Vagina (tissue), 2 donors: ENCODE measurements around the gene MGP. TPM values are rescaled to one million over a fixed set of nuclear protein-coding genes. Genes with fewer than 3 reads are reported as not detected.

Experiments
- DNase-seq, 2 donors: peaks; one replicate each; pipeline ENCODE4 v3.0.0-alpha.2; 2017; ENCODE audit errors: extremely low spot score in 2 of 2
- H3K27ac ChIP-seq: fragments of 200-600 bp; sonication (generic); one replicate; pipeline ENCODE4 v1.5.1; 2019
- H3K27me3 ChIP-seq: fragments of 200-600 bp; sonication (generic); one replicate; pipeline ENCODE4 v1.5.1; 2019
- H3K36me3 ChIP-seq, 2 donors: fragments of 200-600 bp; sonication (generic); one replicate each; pipeline ENCODE4 v1.5.1; 2017 to 2019
- H3K4me1 ChIP-seq: fragments of 200-600 bp; sonication (generic); one replicate; pipeline ENCODE4 v1.5.1; 2019
- H3K4me3 ChIP-seq, 2 donors: fragments of 200-600 bp; sonication (generic); 1 replicate in 1 of 2; 2 replicates in 1 of 2; pipeline ENCODE4 v1.5.1; 2016 to 2019
- H3K9me3 ChIP-seq: fragments of 200-600 bp; sonication (generic); one replicate; pipeline ENCODE4 v1.5.1; 2019
- POLR2A ChIP-seq, 2 donors: fragments of 450-650 bp; IDR thresholded peaks; one replicate each; pipeline ENCODE4 v1.6.1; 2017; ENCODE audit warnings: antibody characterized with exemption in 2 of 2, mild to moderate bottlenecking in 2 of 2, moderate library complexity in 2 of 2
- POLR2AphosphoS5 ChIP-seq, 2 donors: sonication (generic); formaldehyde crosslinking; IDR thresholded peaks; one replicate each; pipeline ENCODE4 v1.9.0; 2017; ENCODE audit warnings: antibody characterized with exemption in 2 of 2, mild to moderate bottlenecking in 2 of 2, low read depth in 1 of 2; ENCODE audit not compliant: insufficient read depth in 1 of 2
- intact Hi-C: fragments of 100-400 bp; cut with DNase I; formaldehyde crosslinking; loops from one replicate; pipeline ENCODE4 v1.15.1; 2023
- total RNA-seq: library from RNA; depleted of rRNA; stranded (reverse); fragments of >200 nt; gene quantifications from one replicate; pipeline ENCODE4 v1.2.3, GENCODE V29; 2016
- TF ChIP-seq, protein P1 (sequence below), 3 experiments: fragments of 450-650 bp in 2 of 3; fragments of 200-600 bp in 1 of 3; sonication (generic) in 1 of 3; IDR thresholded peaks; one replicate each; pipeline ENCODE4 v1.5.1; 2017 to 2019; ENCODE audit warnings: antibody characterized with exemption in 3 of 3, mild to moderate bottlenecking in 2 of 3, moderate library complexity in 2 of 3

Gene MGP
- total RNA-seq, 1 donor from 2014 or later = 1,065 TPM

DNA sequence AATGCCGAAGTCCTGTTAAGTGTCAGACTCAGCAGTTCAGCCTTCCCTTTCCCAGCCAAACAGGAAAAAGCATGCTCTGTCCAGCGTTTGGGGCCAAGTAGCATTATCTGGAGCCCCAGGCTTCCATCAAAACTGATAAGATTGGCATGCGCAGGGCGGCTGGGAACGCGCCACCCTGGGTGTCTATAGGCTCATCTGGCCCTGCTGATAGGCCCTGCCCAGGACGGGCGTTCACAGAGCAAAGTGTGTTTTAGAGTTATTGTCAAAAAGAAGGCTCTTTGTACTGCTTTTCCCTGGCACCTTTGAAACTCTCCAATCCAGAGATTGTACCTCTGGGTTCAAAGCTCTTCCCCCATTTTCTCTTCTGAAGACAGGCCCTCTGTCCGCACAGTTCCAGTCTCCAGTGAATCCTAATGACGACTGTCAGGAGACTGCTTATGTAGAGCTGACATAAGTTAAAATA is 42.2 kb downstream of the MGP start, which contains the start of gene ART4:
TSS of gene ART4 (minus strand) at position 102 of the 463 bp plus-strand sequence. CDS start 413 bp downstream, outside the sequence.
- peaks cover 31% of the 10 kb centered on the region for H3K4me1 ChIP-seq
- no peak within 1 kb of the TSS for H3K4me3 ChIP-seq
- H3K9me3 ChIP-seq = no peaks in the 10 kb centered on the region
- H3K27me3 ChIP-seq = no peaks in the 10 kb centered on the region
- no peak for DNase-seq
- H3K27ac ChIP-seq = peak within 1 kb of the TSS; percentile 22
- TF ChIP-seq POLR2AphosphoS5 (IDR thresholded peaks at IDR 0.05; ENCODE audit: insufficient read depth in 1 of 2, low read depth in 1 of 2) = no peak
- no peak for TF ChIP-seq POLR2A (IDR thresholded peaks at IDR 0.05)
- TF ChIP-seq, protein P1, sequence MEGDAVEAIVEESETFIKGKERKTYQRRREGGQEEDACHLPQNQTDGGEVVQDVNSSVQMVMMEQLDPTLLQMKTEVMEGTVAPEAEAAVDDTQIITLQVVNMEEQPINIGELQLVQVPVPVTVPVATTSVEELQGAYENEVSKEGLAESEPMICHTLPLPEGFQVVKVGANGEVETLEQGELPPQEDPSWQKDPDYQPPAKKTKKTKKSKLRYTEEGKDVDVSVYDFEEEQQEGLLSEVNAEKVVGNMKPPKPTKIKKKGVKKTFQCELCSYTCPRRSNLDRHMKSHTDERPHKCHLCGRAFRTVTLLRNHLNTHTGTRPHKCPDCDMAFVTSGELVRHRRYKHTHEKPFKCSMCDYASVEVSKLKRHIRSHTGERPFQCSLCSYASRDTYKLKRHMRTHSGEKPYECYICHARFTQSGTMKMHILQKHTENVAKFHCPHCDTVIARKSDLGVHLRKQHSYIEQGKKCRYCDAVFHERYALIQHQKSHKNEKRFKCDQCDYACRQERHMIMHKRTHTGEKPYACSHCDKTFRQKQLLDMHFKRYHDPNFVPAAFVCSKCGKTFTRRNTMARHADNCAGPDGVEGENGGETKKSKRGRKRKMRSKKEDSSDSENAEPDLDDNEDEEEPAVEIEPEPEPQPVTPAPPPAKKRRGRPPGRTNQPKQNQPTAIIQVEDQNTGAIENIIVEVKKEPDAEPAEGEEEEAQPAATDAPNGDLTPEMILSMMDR (IDR thresholded peaks at IDR 0.05) = no peak
- intact Hi-C loops = loop anchor here (5.0 kb wide), 1 partner anchor 424 kb away; no protein-coding TSS in a partner anchor
- H3K36me3 ChIP-seq = no peaks in the 10 kb centered on the region

DNA sequence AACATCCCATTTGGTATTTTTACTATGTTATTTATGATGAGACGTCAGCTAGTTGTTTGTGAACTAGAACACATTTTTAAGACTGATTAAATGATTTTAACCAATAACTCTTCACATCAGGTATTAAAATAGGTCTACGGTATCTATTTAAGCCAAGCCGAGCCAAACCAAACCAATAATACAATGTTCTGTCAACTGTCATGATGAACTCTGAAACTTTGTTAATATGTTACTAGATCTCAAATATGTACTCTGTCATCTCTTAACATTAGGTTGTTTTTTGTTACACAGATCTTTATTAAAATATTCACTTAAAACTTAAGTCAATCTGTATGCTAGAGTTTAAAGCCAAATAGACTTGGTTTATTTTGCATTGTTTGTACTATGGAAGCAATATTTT is 43.3 kb downstream of the MGP start:
- no peaks in the 10 kb centered on the region for H3K27me3 ChIP-seq
- intact Hi-C loops = loop anchor here (5.0 kb wide), 1 partner anchor 425 kb away; no protein-coding TSS in a partner anchor
- TF ChIP-seq, protein P1 (IDR thresholded peaks at IDR 0.05) = no peak
- TF ChIP-seq POLR2A (IDR thresholded peaks at IDR 0.05) (no peak), POLR2AphosphoS5 (IDR thresholded peaks at IDR 0.05; ENCODE audit: insufficient read depth in 1 of 2, low read depth in 1 of 2) (no peak)
- no peak for DNase-seq
- no peaks in the 10 kb centered on the region for H3K9me3 ChIP-seq
- peaks cover 28% of the 10 kb centered on the region for H3K4me1 ChIP-seq
- H3K4me3 ChIP-seq = no peak overlapping the region
- no peaks in the 10 kb centered on the region for H3K36me3 ChIP-seq
- H3K27ac ChIP-seq = peak overlapping the region; percentile 22

DNA sequence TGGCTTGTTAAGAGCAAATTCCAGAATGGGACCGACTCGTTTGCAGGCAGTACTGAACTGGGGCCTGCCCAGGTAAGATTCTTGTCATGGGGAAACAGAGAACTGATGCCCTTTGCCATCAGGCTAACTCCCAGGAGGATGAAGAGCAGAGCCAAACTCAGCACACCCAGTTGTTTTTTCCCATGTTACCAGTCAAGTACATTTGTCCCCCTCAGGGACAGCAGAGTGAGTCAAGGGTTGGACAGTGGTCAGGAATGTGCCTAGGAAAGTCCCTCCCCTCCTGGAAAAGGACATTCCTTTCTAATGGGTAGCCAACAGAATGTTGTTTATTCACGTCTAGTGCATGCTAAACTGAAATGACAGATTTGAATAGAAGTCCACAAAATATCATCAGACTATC is 43.9 kb downstream of the MGP start:
- DNase-seq = no peak
- Histone ChIP-seq H3K36me3 (no peaks in the 10 kb centered on the region), H3K4me1 (peaks cover 23% of the 10 kb centered on the region)

DNA sequence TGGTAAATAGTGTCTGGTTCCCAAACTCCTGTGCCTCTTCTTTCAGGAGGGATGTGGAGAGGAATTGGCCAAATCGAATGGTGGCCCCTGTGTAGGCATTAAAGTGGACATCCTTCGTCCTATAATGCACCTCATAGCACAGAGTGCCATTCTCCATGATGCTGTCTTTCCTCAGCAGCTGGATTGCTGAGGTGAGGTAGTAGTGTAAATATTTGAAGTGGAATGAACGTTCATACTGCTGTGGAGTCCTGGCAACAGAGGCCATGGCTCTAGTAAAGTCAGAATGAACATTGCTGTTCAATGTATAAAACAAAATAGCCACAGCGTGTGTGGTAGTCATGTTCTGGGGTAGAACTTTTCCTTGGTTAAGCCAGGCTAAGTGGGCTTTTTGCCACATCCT is 45.0 kb downstream of the MGP start:
- Histone ChIP-seq H3K4me1 (peaks cover 12% of the 10 kb centered on the region), H3K27ac (no peak overlapping the region), H3K36me3 (no peaks in the 10 kb centered on the region), H3K4me3 (no peak overlapping the region), H3K27me3 (no peaks in the 10 kb centered on the region), H3K9me3 (no peaks in the 10 kb centered on the region)
- intact Hi-C loops = loop anchor here (5.0 kb wide), 1 partner anchor 427 kb away; no protein-coding TSS in a partner anchor
- DNase-seq = no peak
- no peak for TF ChIP-seq POLR2AphosphoS5 (IDR thresholded peaks at IDR 0.05; ENCODE audit: insufficient read depth in 1 of 2, low read depth in 1 of 2)

More for the DNA sequence above, 43.9 kb downstream of the MGP start:
- no peak for TF ChIP-seq POLR2A (IDR thresholded peaks at IDR 0.05)
- TF ChIP-seq, protein P1 (IDR thresholded peaks at IDR 0.05) = no peak
- TF ChIP-seq POLR2AphosphoS5 (IDR thresholded peaks at IDR 0.05; ENCODE audit: insufficient read depth in 1 of 2, low read depth in 1 of 2) = peak in 1 of 2 donors; percentile 76
- intact Hi-C loops = loop anchor here (5.0 kb wide), 1 partner anchor 426 kb away; no protein-coding TSS in a partner anchor
- no peaks in the 10 kb centered on the region for H3K9me3 ChIP-seq
- H3K27me3 ChIP-seq = no peaks in the 10 kb centered on the region
- no peak overlapping the region for H3K4me3 ChIP-seq
- peak overlapping the region; percentile 22 for H3K27ac ChIP-seq

DNA sequence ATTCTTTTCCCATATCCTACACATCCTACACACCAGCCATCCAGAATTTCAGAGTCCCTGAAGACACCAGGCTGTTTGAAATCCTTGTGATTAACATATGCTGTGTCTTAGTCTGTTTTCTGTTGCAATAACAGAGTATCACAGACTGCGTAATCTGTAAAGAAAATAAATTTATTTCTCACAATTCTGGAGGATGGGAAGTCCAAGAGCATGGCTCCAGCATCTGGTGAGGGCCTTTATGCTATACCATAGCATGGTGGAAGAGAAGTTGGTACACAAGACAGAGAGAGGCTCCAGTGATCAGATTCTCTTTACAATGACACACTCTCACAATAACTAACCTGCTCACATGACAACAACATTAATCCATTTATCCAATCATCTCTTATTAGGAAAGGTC is 46.4 kb downstream of the MGP start:
- H3K27me3 ChIP-seq = no peaks in the 10 kb centered on the region
- H3K36me3 ChIP-seq = no peaks in the 10 kb centered on the region
- H3K4me3 ChIP-seq = no peak overlapping the region
- TF ChIP-seq POLR2AphosphoS5 (IDR thresholded peaks at IDR 0.05; ENCODE audit: insufficient read depth in 1 of 2, low read depth in 1 of 2) = no peak
- TF ChIP-seq, protein P1 (IDR thresholded peaks at IDR 0.05) = no peak
- no peak for TF ChIP-seq POLR2A (IDR thresholded peaks at IDR 0.05)
- no peak overlapping the region for H3K27ac ChIP-seq
- no peaks in the 10 kb centered on the region for H3K9me3 ChIP-seq
- intact Hi-C loops = no loop called here
- H3K4me1 ChIP-seq = peaks cover 9% of the 10 kb centered on the region
- DNase-seq = no peak
